ENCODE data around the gene GPR156.

The GPR156 gene

DNA sequence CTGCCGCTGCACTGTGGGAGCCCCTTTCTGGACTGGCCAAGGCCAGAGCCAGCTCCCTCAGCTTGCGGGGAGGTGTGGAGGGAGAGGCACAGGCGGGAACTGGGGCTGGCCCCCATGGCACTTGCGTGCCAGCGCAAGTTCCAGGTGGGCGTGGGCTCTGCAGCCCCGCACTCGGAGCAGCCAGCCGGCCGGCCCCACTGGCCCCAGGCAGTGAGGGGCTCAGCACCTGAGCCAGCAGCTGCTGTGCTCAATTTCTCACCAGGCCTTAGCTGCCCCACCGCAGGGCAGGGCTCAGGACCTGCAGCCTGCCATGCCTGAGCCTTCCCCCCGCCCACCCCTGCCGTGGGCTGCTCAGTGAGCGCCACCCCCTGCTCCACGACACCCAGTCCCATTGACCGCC lies 4.6 kb upstream of the GPR156 start:
- Mint-ChIP-seq H3K4me1 (ENCODE audit: low read depth) (no peaks in the 10 kb centered on the region), H3K4me3 (no peak overlapping the region), H3K9me3 (peaks cover 27% of the 10 kb centered on the region), H3K36me3 (ENCODE audit: low read depth) (peaks cover 1% of the 10 kb centered on the region), H3K27ac (no peak overlapping the region), H3K27me3 (ENCODE audit: low read depth) (peaks cover 25% of the 10 kb centered on the region)

DNA sequence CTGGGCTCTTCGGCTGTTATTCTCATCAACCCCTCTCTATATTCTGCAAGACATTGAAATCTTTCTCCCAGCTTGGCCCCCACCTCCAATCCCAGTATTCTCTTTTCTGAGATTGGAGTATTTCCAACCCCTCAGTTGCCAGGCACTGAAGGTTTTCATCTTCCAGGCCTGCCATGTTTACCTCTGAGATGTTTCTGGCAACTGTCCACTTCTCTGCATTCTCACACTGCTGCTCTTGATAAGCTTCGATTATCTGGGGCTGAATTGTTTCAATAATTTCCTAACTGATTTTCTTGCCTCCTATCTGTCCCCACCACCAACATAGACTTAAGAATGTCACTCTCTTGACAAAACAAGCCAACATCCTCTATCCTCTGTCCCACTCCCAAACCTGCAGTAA lies 1.4 kb upstream of the GPR156 start:
- Mint-ChIP-seq H3K27ac (no peak overlapping the region), H3K27me3 (ENCODE audit: low read depth) (peaks cover 51% of the 10 kb centered on the region), H3K9me3 (peaks cover 5% of the 10 kb centered on the region), H3K4me1 (ENCODE audit: low read depth) (no peaks in the 10 kb centered on the region), H3K4me3 (no peak overlapping the region), H3K36me3 (ENCODE audit: low read depth) (no peaks in the 10 kb centered on the region)

DNA sequence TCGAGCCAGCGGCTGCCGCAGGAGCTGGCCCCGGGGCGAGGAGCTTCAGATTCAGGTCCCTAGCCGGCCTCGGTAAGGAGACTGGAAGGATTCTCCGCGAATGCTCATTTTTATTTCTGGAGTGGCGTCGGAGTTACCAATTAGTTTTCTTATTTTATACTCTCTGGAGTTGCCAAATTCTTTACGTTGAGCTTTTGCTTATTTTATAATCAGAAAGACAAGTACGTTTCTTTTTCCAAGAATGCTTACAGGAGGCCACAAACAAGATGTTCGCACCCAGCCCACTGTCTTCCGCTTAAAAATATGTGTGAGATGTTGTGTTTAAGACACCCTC lies 453 bp upstream of the GPR156 start:
- H3K36me3 Mint-ChIP-seq (ENCODE audit: low read depth): no peaks in the 10 kb centered on the region
- H3K27ac Mint-ChIP-seq: no peak overlapping the region
- peaks cover 5% of the 10 kb centered on the region for H3K9me3 Mint-ChIP-seq
- no peak overlapping the region for H3K4me3 Mint-ChIP-seq
- H3K27me3 Mint-ChIP-seq (ENCODE audit: low read depth): peaks cover 60% of the 10 kb centered on the region
- no peaks in the 10 kb centered on the region for H3K4me1 Mint-ChIP-seq (ENCODE audit: low read depth)

DNA sequence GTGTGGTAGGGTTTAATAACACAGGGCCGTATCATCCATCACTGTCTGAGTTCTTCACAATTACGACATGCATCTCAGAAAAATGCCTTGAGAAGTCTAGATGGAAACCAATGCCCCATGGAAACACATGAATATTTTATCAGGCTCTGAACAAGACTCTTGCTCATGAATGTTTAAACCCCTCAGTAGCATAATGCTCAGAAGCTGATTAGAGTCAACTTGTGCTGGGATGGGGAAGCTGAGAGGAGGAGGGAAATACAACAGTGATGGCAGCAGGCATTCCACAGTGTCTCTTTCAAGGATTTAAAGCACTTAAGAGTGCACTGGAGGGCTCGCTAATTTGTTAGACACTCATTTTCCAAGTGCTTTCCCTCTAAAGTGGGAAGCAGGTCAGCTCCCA lies 3.8 kb downstream of the GPR156 start:
- Mint-ChIP-seq H3K27ac (no peak overlapping the region), H3K27me3 (ENCODE audit: low read depth) (peaks cover 78% of the 10 kb centered on the region), H3K9me3 (no peaks in the 10 kb centered on the region), H3K36me3 (ENCODE audit: low read depth) (no peaks in the 10 kb centered on the region), H3K4me1 (ENCODE audit: low read depth) (no peaks in the 10 kb centered on the region), H3K4me3 (no peak overlapping the region)

DNA sequence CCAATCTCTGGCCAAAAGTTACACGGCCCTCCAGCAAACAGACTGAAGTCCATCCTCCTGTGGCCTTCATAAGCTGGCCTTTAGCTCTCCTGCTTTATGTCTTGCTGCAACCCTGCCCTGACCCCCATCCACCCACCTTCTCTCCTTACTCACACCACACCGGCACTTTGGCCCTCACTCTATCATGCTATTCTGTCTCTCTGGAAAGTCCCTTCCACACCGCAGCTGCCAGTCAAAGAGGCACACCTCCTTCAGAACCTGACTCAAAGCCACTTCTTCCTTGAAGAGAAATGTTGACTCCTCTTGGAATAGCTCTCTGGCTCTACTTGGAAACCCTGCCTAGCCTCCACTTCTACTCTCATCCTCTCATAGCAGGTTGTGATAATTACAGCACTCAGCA lies 4.5 kb downstream of the GPR156 start:
- Mint-ChIP-seq H3K36me3 (ENCODE audit: low read depth) (no peaks in the 10 kb centered on the region), H3K9me3 (no peaks in the 10 kb centered on the region), H3K4me1 (ENCODE audit: low read depth) (no peaks in the 10 kb centered on the region), H3K27me3 (ENCODE audit: low read depth) (peaks cover 75% of the 10 kb centered on the region), H3K27ac (no peak overlapping the region), H3K4me3 (no peak overlapping the region)

DNA sequence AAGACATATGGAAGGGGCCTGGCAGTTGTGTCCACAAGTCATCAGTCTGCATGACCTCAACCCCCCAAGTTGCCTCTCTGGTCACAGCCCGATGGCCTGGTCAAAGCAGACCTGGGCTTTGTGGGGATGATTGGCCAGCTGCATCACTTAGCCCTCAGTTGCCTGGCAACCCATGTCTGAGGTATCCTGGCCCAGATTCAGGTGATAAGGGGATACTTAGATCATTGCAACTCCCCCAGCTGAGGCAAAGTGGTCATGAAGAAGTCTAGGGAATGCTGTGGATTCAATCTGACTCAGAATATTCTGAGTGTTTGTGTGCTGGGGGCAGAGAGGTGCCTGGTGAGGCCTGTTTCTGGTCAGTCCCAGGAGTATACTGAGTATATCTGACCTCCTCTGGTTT lies 5.0 kb downstream of the GPR156 start:
- H3K4me1 Mint-ChIP-seq (ENCODE audit: low read depth): no peaks in the 10 kb centered on the region
- H3K27ac Mint-ChIP-seq: no peak overlapping the region
- peaks cover 73% of the 10 kb centered on the region for H3K27me3 Mint-ChIP-seq (ENCODE audit: low read depth)
- no peaks in the 10 kb centered on the region for H3K36me3 Mint-ChIP-seq (ENCODE audit: low read depth)
- H3K4me3 Mint-ChIP-seq: no peak overlapping the region
- H3K9me3 Mint-ChIP-seq: no peaks in the 10 kb centered on the region

DNA sequence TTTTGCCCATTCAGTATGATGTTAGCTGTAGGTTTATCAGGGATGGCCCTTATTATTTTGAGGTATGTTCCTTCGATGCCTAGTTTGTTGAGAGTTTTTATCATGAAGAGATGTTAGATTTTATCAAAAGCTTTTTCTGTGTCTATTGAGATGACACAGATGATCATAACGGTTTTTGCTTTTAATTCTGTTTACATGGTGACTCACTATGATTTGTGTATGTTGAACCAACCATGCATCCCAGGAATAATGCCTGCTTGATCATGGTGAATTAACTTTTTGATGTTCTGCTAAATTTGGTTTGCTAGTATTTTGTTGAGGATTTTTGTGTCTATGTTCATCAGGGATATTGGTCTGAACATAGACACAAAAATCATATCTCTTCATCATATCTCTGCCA lies 8.3 kb downstream of the GPR156 start:
- Mint-ChIP-seq H3K9me3 (no peaks in the 10 kb centered on the region), H3K36me3 (ENCODE audit: low read depth) (no peaks in the 10 kb centered on the region), H3K27ac (no peak overlapping the region), H3K4me1 (ENCODE audit: low read depth) (no peaks in the 10 kb centered on the region), H3K27me3 (ENCODE audit: low read depth) (peaks cover 54% of the 10 kb centered on the region), H3K4me3 (no peak overlapping the region)

DNA sequence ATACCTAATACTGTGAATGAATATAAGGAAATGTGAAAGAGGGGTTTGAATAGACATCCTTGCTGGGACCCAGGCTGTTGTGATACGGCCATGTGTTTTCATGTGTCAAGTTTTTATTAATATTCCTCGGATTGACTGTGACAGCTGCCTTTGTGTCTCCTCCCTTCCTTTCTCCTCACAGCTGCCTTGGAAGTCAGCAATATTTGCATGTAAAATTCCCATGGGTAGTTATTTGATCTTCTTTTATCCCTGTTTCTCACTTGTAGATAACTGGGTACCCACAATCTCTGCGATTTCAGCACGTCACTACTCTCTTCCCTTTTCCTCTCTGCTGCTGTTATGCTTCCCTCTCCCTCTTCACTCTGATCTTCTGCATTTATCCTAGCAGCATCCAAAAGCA lies 9.4 kb downstream of the GPR156 start:
- H3K27me3 Mint-ChIP-seq (ENCODE audit: low read depth): peaks cover 46% of the 10 kb centered on the region

DNA sequence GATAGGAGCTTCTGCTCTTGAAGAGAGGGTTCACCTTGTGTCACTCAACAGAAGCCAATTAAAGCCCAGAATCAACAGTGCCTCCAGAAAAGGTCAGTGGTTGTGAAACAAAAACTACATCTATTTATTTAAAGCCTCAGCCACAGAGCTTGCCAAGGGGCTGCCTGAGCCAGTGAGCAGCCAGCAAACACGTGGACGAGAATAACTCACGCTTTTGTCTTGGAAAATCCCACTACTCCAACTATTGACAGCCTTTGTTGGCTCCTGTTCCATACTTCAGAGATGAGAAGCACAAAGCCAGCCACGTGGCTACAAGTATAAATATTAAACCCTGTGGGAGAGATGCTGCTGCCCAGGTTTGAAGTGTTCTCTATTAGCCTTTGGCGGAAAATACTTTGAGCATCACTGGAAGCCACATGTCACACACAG lies 10.3 kb downstream of the GPR156 start:
- Mint-ChIP-seq H3K9me3 (no peaks in the 10 kb centered on the region), H3K4me1 (ENCODE audit: low read depth) (no peaks in the 10 kb centered on the region), H3K27me3 (ENCODE audit: low read depth) (peaks cover 43% of the 10 kb centered on the region), H3K27ac (no peak overlapping the region), H3K4me3 (no peak overlapping the region), H3K36me3 (ENCODE audit: low read depth) (no peaks in the 10 kb centered on the region)

More for the DNA sequence above, 9.4 kb downstream of the GPR156 start:
- H3K9me3 Mint-ChIP-seq: no peaks in the 10 kb centered on the region
- no peak overlapping the region for H3K4me3 Mint-ChIP-seq
- H3K27ac Mint-ChIP-seq: no peak overlapping the region
- H3K4me1 Mint-ChIP-seq (ENCODE audit: low read depth): no peaks in the 10 kb centered on the region
- no peaks in the 10 kb centered on the region for H3K36me3 Mint-ChIP-seq (ENCODE audit: low read depth)

DNA sequence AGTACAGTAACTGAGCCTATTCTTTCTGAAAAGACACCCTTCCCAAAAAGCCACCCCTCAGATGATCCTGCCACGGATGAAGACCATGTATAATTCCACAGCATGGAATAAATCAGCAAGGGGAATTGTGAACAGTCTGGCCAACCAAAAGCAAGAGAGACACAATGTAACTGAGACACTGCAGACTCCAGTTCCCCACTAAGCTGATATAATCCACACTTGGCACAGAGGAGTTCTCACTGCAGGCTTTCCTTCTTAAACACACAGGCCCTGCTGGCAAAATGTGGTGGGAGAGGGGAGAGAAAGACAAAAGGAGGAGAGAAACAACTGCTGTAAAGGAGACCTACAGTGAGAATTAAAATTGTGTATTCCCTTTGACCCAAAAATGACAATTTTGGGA lies 12.7 kb downstream of the GPR156 start:
- Mint-ChIP-seq H3K9me3 (no peaks in the 10 kb centered on the region), H3K27me3 (ENCODE audit: low read depth) (peaks cover 21% of the 10 kb centered on the region), H3K4me3 (no peak overlapping the region), H3K4me1 (ENCODE audit: low read depth) (no peaks in the 10 kb centered on the region), H3K27ac (no peak overlapping the region), H3K36me3 (ENCODE audit: low read depth) (no peaks in the 10 kb centered on the region)

DNA sequence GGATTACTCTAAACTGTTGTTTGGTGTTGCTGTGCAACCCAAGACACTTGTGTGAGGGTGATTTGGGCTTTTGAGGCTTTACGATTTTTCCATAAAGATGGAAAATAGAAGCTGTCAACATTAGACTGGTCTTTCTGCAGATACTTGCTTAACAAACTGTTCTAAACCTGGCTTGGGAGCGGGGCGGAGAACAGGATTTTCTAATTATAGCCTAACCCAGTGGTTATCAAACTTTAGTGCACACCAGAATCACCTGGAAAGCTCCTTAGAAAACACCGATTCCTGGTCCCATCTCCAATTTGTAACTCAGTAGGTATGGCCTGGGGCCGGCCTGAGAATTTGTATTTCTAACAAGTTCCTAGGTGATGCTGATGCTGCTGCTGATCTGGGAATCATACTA lies 19.0 kb downstream of the GPR156 start:
- Mint-ChIP-seq H3K36me3 (ENCODE audit: low read depth) (no peaks in the 10 kb centered on the region), H3K4me3 (no peak overlapping the region), H3K9me3 (no peaks in the 10 kb centered on the region), H3K27ac (no peak overlapping the region), H3K27me3 (ENCODE audit: low read depth) (peaks cover 6% of the 10 kb centered on the region), H3K4me1 (ENCODE audit: low read depth) (no peaks in the 10 kb centered on the region)

DNA sequence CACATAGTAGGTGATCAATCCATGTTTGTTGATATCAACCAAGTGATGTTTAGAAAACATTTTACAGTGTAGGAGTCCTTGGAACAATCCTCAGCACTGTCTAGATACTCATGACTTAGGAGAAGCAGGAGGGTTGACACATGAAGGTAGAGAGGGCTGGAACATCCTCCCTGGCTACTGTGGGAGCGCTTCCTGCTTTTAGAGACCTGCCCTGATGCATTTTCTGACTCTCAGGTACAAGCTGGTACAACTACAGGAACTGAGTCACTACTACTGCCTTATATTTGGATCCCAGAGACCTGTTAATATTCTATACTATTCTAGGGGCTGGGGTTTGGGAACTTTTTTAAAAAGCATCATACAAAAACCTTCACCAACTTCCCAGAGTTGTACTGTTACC lies 20.1 kb downstream of the GPR156 start:
- Mint-ChIP-seq H3K27ac (no peak overlapping the region), H3K27me3 (ENCODE audit: low read depth) (peaks cover 6% of the 10 kb centered on the region), H3K9me3 (no peaks in the 10 kb centered on the region), H3K4me3 (no peak overlapping the region), H3K36me3 (ENCODE audit: low read depth) (no peaks in the 10 kb centered on the region), H3K4me1 (ENCODE audit: low read depth) (no peaks in the 10 kb centered on the region)

DNA sequence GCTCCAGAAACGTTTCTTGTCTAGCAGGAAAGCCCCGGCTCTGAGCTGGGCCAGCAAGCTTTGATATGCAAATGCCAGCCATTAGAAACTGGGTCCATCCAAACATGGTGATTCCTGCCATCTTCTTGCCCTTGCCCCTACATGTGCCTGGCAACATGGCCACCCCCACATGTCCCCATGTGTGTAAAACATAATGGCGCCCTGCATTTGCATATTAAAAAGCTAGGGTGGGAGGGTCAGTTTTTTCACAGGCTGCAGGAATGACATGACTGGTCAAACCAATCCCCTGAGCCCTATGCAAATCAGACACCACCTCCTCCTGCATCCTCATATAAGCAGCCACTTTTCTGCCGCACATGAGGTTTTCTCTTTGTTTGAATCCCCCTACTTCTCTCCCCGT lies 21.2 kb downstream of the GPR156 start:
- H3K27ac Mint-ChIP-seq: no peak overlapping the region
- peaks cover 6% of the 10 kb centered on the region for H3K27me3 Mint-ChIP-seq (ENCODE audit: low read depth)
- no peaks in the 10 kb centered on the region for H3K4me1 Mint-ChIP-seq (ENCODE audit: low read depth)
- H3K9me3 Mint-ChIP-seq: no peaks in the 10 kb centered on the region
- no peaks in the 10 kb centered on the region for H3K36me3 Mint-ChIP-seq (ENCODE audit: low read depth)
- no peak overlapping the region for H3K4me3 Mint-ChIP-seq

DNA sequence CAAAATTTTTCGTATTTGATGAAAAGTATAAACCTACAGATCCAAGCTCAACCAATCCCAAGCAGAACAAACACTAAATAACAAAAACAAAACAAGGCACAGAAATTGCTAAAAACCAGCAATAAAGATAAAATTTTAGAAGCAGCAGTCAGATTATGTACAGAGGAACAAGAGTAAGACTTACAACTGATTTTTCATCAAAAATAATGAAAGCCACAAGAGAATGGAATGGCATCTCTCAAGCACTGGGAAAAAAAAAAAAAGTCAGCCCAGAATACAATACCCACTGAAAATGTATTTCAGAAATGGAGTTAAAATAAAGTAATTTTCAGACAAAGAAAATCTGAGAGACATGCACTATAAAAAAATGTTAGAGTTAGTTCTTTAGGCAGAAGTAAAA lies 27.0 kb downstream of the GPR156 start:
- Mint-ChIP-seq H3K4me1 (ENCODE audit: low read depth) (no peaks in the 10 kb centered on the region), H3K4me3 (no peak overlapping the region), H3K36me3 (ENCODE audit: low read depth) (peaks cover 1% of the 10 kb centered on the region)

DNA sequence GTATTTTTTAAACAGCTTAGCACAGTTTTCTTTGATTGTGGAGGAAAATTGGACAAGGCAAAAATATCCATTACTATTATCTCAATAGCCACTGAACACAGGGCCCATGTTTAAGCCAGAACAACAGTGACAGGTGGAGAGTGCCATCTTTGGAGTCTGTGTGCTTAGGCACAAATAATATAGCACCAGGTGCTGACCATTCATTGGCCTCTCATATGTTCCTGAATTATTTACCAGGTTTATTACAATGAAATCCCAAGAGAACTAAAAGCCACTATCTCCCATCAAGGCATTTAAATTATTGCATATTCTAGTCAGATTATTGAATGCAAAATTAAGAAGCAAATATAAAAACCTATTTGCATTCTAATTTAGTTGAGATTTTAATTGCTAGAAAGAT lies 39.6 kb downstream of the GPR156 start:
- H3K27ac Mint-ChIP-seq: no peak overlapping the region

More for the DNA sequence above, 27.0 kb downstream of the GPR156 start:
- no peak overlapping the region for H3K27ac Mint-ChIP-seq
- peaks cover 3% of the 10 kb centered on the region for H3K27me3 Mint-ChIP-seq (ENCODE audit: low read depth)
- peaks cover 10% of the 10 kb centered on the region for H3K9me3 Mint-ChIP-seq

DNA sequence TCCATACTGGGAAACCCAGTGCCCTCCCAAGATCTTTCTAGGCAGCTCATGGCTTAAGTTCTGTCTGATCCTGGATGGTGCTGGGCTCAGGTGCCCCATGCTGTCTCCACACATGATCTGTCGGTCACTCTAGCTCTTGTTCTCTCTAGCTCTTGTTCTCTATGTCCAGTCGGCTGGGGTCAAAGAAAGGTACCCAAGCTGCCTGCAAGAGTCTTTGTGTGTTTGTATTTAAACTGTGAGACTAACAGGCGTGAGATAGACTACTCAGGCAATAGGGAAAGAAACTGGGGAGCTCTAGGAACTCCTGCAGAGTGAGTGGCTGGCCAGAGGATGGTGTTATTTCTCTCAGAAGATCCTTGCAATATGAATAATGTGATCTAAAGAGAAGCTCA lies 40.2 kb downstream of the GPR156 start:
- Mint-ChIP-seq H3K4me1 (ENCODE audit: low read depth) (no peaks in the 10 kb centered on the region), H3K36me3 (ENCODE audit: low read depth) (no peaks in the 10 kb centered on the region), H3K27me3 (ENCODE audit: low read depth) (peaks cover 26% of the 10 kb centered on the region), H3K27ac (no peak overlapping the region), H3K9me3 (no peaks in the 10 kb centered on the region), H3K4me3 (no peak overlapping the region)

More for the DNA sequence above, 39.6 kb downstream of the GPR156 start:
- Mint-ChIP-seq H3K9me3 (no peaks in the 10 kb centered on the region), H3K4me3 (no peak overlapping the region), H3K27me3 (ENCODE audit: low read depth) (peaks cover 26% of the 10 kb centered on the region), H3K36me3 (ENCODE audit: low read depth) (no peaks in the 10 kb centered on the region), H3K4me1 (ENCODE audit: low read depth) (no peaks in the 10 kb centered on the region)

Measured in T-helper 1 cell treated with Interleukin-12 subunit alpha and Interleukin-12 subunit beta and Interleukin-4 antibody, amounts not matched to agents 30 μg/mL and 1 μg/mL, for 36 hours (primary cell).